GM12878 (cell line): ENCODE measurements around the gene ADAM23. TPM values are rescaled to one million over a fixed set of nuclear protein-coding genes. Genes with fewer than 3 reads are reported as not detected.
A peak's percentile ranks its signal among the peaks of the same experiment; 100 is the strongest.

Experiments used
- BMI1 ChIP-seq: fragments of 450-650 bp; IDR thresholded peaks from 2 replicates; pipeline ENCODE4 v1.6.1; 2016; ENCODE audit warnings: mild to moderate bottlenecking, moderate library complexity, borderline replicate concordance
- CEBPB ChIP-seq, 2 experiments: fragments of 150-350 bp in 1 of 2; IDR thresholded peaks; 2 replicates each; pipeline ENCODE4 v1.6.1; 2012 to 2014; ENCODE audit warnings: low read depth in 2 of 2, low read length in 2 of 2, borderline replicate concordance in 1 of 2, inconsistent platforms in 1 of 2
- CHD2 ChIP-seq: IDR thresholded peaks from 2 replicates; pipeline ENCODE4 v1.6.1; 2011; ENCODE audit warnings: low read depth, low read length, improper control_type of control experiment, borderline replicate concordance
- CHD4 ChIP-seq: fragments of 200-600 bp; sonication (generic); IDR thresholded peaks from 2 replicates; pipeline ENCODE4 v1.6.1; 2016; ENCODE audit warnings: mild to moderate bottlenecking
- EED ChIP-seq: sonication (generic); IDR thresholded peaks from 2 replicates; pipeline ENCODE4 v1.6.1; 2016; ENCODE audit warnings: antibody characterized with exemption, low read depth
- EGR1 ChIP-seq, 2 experiments: IDR thresholded peaks; 1 replicate in 1 of 2; 2 replicates in 1 of 2; pipeline ENCODE4 v1.6.1; 2011 to 2012; ENCODE audit warnings: low read depth in 2 of 2, low read length in 2 of 2, borderline replicate concordance in 1 of 2, mild to moderate bottlenecking in 1 of 2, moderate library complexity in 1 of 2
- ETV6 ChIP-seq, 2 experiments: fragments of 450-650 bp in 1 of 2; IDR thresholded peaks in 1 of 2; conservative IDR thresholded peaks in 1 of 2; 2 replicates each; pipeline ENCODE4 v1.6.1; 2014; ENCODE audit warnings: antibody characterized with exemption in 1 of 2, borderline replicate concordance in 1 of 2, low read depth in 1 of 2, mild to moderate bottlenecking in 1 of 2, moderate library complexity in 1 of 2
- GABPA ChIP-seq: IDR thresholded peaks from 2 replicates; pipeline ENCODE4 v1.6.1; 2014; ENCODE audit warnings: antibody characterized with exemption, low read depth, mild to moderate bottlenecking, inconsistent platforms
- IRF5 ChIP-seq: fragments of 450-650 bp; IDR thresholded peaks from 2 replicates; pipeline ENCODE4 v1.6.1; 2017; ENCODE audit warnings: borderline replicate concordance
- KLF5 ChIP-seq: fragments of 450-650 bp; IDR thresholded peaks from 2 replicates; pipeline ENCODE4 v1.6.1; 2014; ENCODE audit warnings: mild to moderate bottlenecking; ENCODE audit not compliant: partially characterized antibody
- MLLT1 ChIP-seq: fragments of 450-650 bp; IDR thresholded peaks from 2 replicates; pipeline ENCODE4 v1.6.1; 2016; ENCODE audit warnings: mild to moderate bottlenecking
- RAD51 ChIP-seq: fragments of 450-650 bp; IDR thresholded peaks from 2 replicates; pipeline ENCODE4 v1.6.1; 2016; ENCODE audit warnings: moderate library complexity, mild to moderate bottlenecking, inconsistent platforms
- SP1 ChIP-seq: IDR thresholded peaks from one replicate; pipeline ENCODE4 v1.6.1; 2011; ENCODE audit warnings: low read depth, low read length
- SRF ChIP-seq, 2 experiments: IDR thresholded peaks; 2 replicates each; pipeline ENCODE4 v1.6.1; 2011; ENCODE audit warnings: low read depth in 2 of 2, low read length in 2 of 2, mild to moderate bottlenecking in 1 of 2, moderate library complexity in 1 of 2
- STAT3 ChIP-seq: IDR thresholded peaks from 2 replicates; pipeline ENCODE4 v1.6.1; 2011; ENCODE audit warnings: low read depth, low read length, improper control_type of control experiment
- TAF1 ChIP-seq: IDR thresholded peaks from 2 replicates; pipeline ENCODE4 v1.6.1; 2011; ENCODE audit warnings: mild to moderate bottlenecking, low read depth, low read length, borderline replicate concordance
- TARDBP ChIP-seq: IDR thresholded peaks from 2 replicates; pipeline ENCODE4 v1.6.1; 2016; ENCODE audit warnings: borderline replicate concordance
- YBX1 ChIP-seq: fragments of 450-650 bp; IDR thresholded peaks from 2 replicates; pipeline ENCODE4 v1.6.1; 2016; ENCODE audit warnings: antibody characterized with exemption
- ZBED1 ChIP-seq: IDR thresholded peaks from 2 replicates; pipeline ENCODE4 v1.6.1; 2016; ENCODE audit warnings: borderline replicate concordance
- polyA plus RNA-seq, 11 experiments: library from polyadenylated mRNA; depleted of rRNA in 4 of 11; unstranded in 6 of 11; stranded (reverse) in 5 of 11; fragments of >200 nt; fragmentation: Nextera tagmentation in 4 of 11; fragmentation: Illumina TruSeq in 1 of 11; extraction: Ambion mirVana in 4 of 11; extraction: Trizol in 1 of 11; gene quantifications; 1 replicate in 1 of 11; 2 replicates in 10 of 11; pipeline versions ENCODE4 v1.2.1 to v1.2.3, GENCODE V29; 2011 to 2016; ENCODE audit warnings: inconsistent platforms in 2 of 11, missing spikeins in 2 of 11, low read depth in 1 of 11
- total RNA-seq, 4 experiments: library from RNA; depleted of rRNA in 3 of 4; stranded (reverse); fragments of >200 nt in 3 of 4; fragmentation: Illumina TruSeq in 1 of 4; extraction: Trizol in 1 of 4; gene quantifications; 2 replicates each; pipeline versions ENCODE4 v1.2.1 to v1.2.3, GENCODE V29; 2013 to 2021
- TF ChIP-seq, protein P1 (sequence below): IDR thresholded peaks from 2 replicates; pipeline ENCODE4 v1.6.1; 2011; ENCODE audit warnings: mild to moderate bottlenecking, low read depth, low read length, moderate library complexity; ENCODE audit not compliant: insufficient replicate concordance
- TF ChIP-seq, protein P2 (sequence below): fragments of 450-650 bp; IDR thresholded peaks from 2 replicates; pipeline ENCODE4 v1.6.1; 2017; ENCODE audit warnings: mild to moderate bottlenecking, moderate library complexity

The ADAM23 gene
- total and polyA plus RNA-seq, 10 of the 15 experiments (the other 5 are each of a cell fraction or from before 2014, with no cell fraction given): 5.7 to 41.8 (median 15.6) TPM

GRCh38 chr2:206408323-206409320, 34.7 kb upstream of the ADAM23 start (continued):
- TF ChIP-seq, protein P1, sequence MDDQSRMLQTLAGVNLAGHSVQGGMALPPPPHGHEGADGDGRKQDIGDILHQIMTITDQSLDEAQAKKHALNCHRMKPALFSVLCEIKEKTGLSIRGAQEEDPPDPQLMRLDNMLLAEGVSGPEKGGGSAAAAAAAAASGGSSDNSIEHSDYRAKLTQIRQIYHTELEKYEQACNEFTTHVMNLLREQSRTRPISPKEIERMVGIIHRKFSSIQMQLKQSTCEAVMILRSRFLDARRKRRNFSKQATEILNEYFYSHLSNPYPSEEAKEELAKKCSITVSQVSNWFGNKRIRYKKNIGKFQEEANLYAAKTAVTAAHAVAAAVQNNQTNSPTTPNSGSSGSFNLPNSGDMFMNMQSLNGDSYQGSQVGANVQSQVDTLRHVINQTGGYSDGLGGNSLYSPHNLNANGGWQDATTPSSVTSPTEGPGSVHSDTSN: no peak
- TF ChIP-seq ZBED1 (0 out of 2 replicates have a peak, but pooled peaks have one; percentile 32), EED (peak; percentile 66; the same call in 1 of the 2 replicates), STAT3 (no peak), EGR1 (IDR thresholded peaks at IDR 0.05; ENCODE audit: borderline replicate concordance in 1 of 2, low read depth in 2 of 2, low read length in 2 of 2) (no peak), SRF (IDR thresholded peaks at IDR 0.05; ENCODE audit: low read depth in 2 of 2, low read length in 2 of 2) (no peak), CHD4 (no peak), SP1 (no peak), MLLT1 (no peak), TAF1 (no peak), YBX1 (no peak), CHD2 (no peak), ETV6 (conservative IDR thresholded peaks at IDR 0.05 in 1 of 2, IDR thresholded peaks at IDR 0.05 in 1 of 2; ENCODE audit: borderline replicate concordance in 1 of 2, low read depth in 1 of 2) (peak in 1 of 2 experiments; percentile 55; a peak in 1 of 4 replicates), IRF5 (no peak), TARDBP (no peak), GABPA (peak; percentile 55; the same call in 1 of the 2 replicates), BMI1 (no peak), CEBPB (IDR thresholded peaks at IDR 0.05; ENCODE audit: borderline replicate concordance in 1 of 2, low read depth in 2 of 2, low read length in 2 of 2) (no peak), RAD51 (no peak), KLF5 (no peak)
- TF ChIP-seq, protein P2, sequence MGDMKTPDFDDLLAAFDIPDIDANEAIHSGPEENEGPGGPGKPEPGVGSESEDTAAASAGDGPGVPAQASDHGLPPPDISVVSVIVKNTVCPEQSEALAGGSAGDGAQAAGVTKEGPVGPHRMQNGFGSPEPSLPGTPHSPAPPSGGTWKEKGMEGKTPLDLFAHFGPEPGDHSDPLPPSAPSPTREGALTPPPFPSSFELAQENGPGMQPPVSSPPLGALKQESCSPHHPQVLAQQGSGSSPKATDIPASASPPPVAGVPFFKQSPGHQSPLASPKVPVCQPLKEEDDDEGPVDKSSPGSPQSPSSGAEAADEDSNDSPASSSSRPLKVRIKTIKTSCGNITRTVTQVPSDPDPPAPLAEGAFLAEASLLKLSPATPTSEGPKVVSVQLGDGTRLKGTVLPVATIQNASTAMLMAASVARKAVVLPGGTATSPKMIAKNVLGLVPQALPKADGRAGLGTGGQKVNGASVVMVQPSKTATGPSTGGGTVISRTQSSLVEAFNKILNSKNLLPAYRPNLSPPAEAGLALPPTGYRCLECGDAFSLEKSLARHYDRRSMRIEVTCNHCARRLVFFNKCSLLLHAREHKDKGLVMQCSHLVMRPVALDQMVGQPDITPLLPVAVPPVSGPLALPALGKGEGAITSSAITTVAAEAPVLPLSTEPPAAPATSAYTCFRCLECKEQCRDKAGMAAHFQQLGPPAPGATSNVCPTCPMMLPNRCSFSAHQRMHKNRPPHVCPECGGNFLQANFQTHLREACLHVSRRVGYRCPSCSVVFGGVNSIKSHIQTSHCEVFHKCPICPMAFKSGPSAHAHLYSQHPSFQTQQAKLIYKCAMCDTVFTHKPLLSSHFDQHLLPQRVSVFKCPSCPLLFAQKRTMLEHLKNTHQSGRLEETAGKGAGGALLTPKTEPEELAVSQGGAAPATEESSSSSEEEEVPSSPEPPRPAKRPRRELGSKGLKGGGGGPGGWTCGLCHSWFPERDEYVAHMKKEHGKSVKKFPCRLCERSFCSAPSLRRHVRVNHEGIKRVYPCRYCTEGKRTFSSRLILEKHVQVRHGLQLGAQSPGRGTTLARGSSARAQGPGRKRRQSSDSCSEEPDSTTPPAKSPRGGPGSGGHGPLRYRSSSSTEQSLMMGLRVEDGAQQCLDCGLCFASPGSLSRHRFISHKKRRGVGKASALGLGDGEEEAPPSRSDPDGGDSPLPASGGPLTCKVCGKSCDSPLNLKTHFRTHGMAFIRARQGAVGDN: no peak; the same call in 1 of the 2 replicates
